MCF 10A (cell line): Measurements from ENCODE around the gene GRIN2B. TPM values are rescaled to one million over a fixed set of nuclear protein-coding genes. Genes with fewer than 3 reads are reported as not detected.

ENCODE experiments used
- BruUV-seq: library from RNA; stranded (reverse); fragments of 400-500 nt; replicated peaks from 2 replicates; lab custom pipeline; 2021; lab: Mats Ljungman, UMichigan
- CTCF ChIA-PET: fragments of 300-600 bp; sonication (Branson Sonifier 250); formaldehyde crosslinking; extraction: SDS; loops from one replicate; lab custom pipeline; 2021; ENCODE audit warnings: antibody characterized with exemption, inconsistent platforms; lab: Yijun Ruan, JAX
- POLR2A ChIA-PET: fragments of 300-600, 350-650 bp; sonication (Branson Sonifier 250); formaldehyde crosslinking; extraction: SDS; loops from one replicate; lab custom pipeline; 2020; ENCODE audit warnings: antibody characterized with exemption, inconsistent platforms; lab: Yijun Ruan, JAX
- DNase-seq: peaks from one replicate; pipeline ENCODE4 v3.0.0-alpha.2; 2018; ENCODE audit not compliant: unreplicated experiment
- H3K27ac Mint-ChIP-seq: one replicate; pipeline ENCODE4 v1.8.0; 2022; ENCODE audit warnings: mild to moderate bottlenecking, low read depth, mixed read lengths; ENCODE audit not compliant: unreplicated experiment
- H3K27me3 Mint-ChIP-seq: one replicate; pipeline ENCODE4 v1.8.0; 2022; ENCODE audit warnings: mixed read lengths; ENCODE audit not compliant: insufficient read depth, unreplicated experiment
- H3K36me3 Mint-ChIP-seq: one replicate; pipeline ENCODE4 v1.8.0; 2022; ENCODE audit warnings: mild to moderate bottlenecking, moderate library complexity, mixed read lengths; ENCODE audit not compliant: insufficient read depth, unreplicated experiment
- H3K4me1 Mint-ChIP-seq: one replicate; pipeline ENCODE4 v1.8.0; 2022; ENCODE audit warnings: mixed read lengths; ENCODE audit not compliant: insufficient read depth, unreplicated experiment
- H3K4me3 Mint-ChIP-seq: one replicate; pipeline ENCODE4 v1.8.0; 2022; ENCODE audit warnings: mild to moderate bottlenecking, moderate library complexity, mixed read lengths; ENCODE audit not compliant: unreplicated experiment
- H3K9me3 Mint-ChIP-seq: one replicate; pipeline ENCODE4 v1.8.0; 2022; ENCODE audit warnings: mixed read lengths; ENCODE audit not compliant: unreplicated experiment
- intact Hi-C: fragments of 100-400 bp; cut with micrococcal nuclease; formaldehyde crosslinking; loops from 2 replicates; pipeline ENCODE4 v1.14.1; 2022
- total RNA-seq: library from RNA; stranded (reverse); gene quantifications from 2 replicates; pipeline ENCODE4 v1.2.3, GENCODE V29; 2022
- TF ChIP-seq, protein P1 (sequence below): fragments of 200-600 bp; IDR thresholded peaks from one replicate; pipeline ENCODE4 v1.8.0; 2022; ENCODE audit warnings: antibody characterized with exemption, mild to moderate bottlenecking; ENCODE audit not compliant: unreplicated experiment

GRIN2B gene
- total RNA-seq, 1 experiment from 2014 or later, result not detected

DNA sequence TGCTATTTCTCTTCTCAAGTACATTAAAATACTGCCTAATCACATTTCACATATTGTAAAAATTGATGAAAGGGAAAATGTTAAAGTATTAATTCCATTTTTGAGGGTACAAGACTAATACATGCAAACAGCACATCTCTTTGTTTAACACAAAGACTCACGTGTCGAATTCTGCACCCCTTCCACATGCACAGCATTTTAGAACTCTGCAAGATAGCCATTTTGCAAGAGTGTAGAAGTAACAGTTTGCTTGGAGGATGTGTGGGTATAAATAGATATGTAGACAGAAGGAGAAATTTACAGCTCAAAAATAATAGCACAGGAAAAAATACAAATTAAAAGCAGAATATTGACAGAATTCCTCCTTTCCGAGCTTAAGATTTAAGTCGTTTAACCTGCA, 2.5 kb downstream of the GRIN2B start:
- Mint-ChIP-seq H3K27me3 (peaks cover 16% of the 10 kb centered on the region), H3K9me3 (peaks cover 26% of the 10 kb centered on the region), H3K27ac (no peak overlapping the region), H3K4me1 (no peaks in the 10 kb centered on the region), H3K36me3 (no peaks in the 10 kb centered on the region), H3K4me3 (no peak overlapping the region)
- intact Hi-C loops, result no loop called here
- TF ChIP-seq, protein P1, sequence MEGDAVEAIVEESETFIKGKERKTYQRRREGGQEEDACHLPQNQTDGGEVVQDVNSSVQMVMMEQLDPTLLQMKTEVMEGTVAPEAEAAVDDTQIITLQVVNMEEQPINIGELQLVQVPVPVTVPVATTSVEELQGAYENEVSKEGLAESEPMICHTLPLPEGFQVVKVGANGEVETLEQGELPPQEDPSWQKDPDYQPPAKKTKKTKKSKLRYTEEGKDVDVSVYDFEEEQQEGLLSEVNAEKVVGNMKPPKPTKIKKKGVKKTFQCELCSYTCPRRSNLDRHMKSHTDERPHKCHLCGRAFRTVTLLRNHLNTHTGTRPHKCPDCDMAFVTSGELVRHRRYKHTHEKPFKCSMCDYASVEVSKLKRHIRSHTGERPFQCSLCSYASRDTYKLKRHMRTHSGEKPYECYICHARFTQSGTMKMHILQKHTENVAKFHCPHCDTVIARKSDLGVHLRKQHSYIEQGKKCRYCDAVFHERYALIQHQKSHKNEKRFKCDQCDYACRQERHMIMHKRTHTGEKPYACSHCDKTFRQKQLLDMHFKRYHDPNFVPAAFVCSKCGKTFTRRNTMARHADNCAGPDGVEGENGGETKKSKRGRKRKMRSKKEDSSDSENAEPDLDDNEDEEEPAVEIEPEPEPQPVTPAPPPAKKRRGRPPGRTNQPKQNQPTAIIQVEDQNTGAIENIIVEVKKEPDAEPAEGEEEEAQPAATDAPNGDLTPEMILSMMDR, result no peak
- DNase-seq, result no peak
- CTCF ChIA-PET, result interaction anchor here (0.6 to 0.9 kb wide), 2 partner anchors 95 to 239 kb away, joined by 3 to 4 read pairs; no protein-coding TSS in a partner anchor
- no TSS peak for BruUV-seq
- POLR2A ChIA-PET, result no interaction called here

DNA sequence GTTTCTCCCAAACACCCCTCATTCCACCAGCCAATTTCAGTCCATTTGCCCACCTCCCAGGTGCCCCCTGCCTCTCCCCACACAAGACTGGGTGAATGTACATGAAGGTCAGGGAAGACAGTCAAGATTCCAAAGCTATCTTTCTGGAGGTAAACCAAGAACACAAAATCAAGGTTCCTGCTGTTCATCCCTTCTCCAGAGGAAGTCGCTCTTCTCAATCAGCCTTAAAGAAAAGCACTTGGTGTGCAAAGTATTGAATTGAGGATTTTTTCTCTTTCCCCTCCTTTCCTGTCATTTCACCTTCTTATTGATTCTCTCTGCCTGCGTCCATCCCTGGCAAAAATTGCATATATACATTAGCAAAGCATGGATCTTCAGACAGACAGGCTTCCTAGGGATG, 4.5 kb downstream of the GRIN2B start:
- peaks cover 16% of the 10 kb centered on the region for H3K27me3 Mint-ChIP-seq
- TF ChIP-seq, protein P1, result no peak
- H3K9me3 Mint-ChIP-seq, result peaks cover 18% of the 10 kb centered on the region
- intact Hi-C loops, result no loop called here
- no peak overlapping the region for H3K4me3 Mint-ChIP-seq
- no peak overlapping the region for H3K27ac Mint-ChIP-seq
- no peaks in the 10 kb centered on the region for H3K36me3 Mint-ChIP-seq
- H3K4me1 Mint-ChIP-seq, result no peaks in the 10 kb centered on the region
- DNase-seq, result no peak
- CTCF ChIA-PET, result interaction anchor here (0.6 to 1.4 kb wide), 3 partner anchors 191 to 1649 kb away, joined by 3 to 5 read pairs (median 4); no protein-coding TSS in a partner anchor
- POLR2A ChIA-PET, result no interaction called here
- no TSS peak for BruUV-seq

DNA sequence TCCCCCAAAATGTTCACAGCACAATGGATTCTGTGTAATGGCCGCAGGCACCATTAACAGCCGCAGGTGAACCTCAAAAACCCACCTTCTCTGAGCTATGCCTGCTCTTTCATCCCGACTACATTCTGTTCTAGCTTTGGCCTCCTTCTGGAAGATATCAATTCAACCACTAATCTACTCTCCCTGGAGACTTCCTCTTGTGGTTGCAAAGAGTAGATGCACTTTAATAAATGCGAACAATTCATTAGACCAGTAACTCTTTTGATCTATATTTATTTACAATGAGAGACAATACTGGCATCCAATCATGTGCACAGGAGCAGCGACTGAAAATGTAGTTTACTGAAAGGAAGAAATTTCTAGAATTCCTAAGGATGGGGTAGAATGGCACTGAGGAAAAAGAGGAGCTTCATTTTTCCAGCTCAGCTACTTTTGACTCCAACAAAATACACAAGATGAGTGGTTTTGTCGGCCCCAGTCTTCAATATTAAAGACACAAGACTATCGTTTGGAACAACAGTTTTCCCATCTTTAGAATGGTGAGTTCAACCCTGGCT, 5.3 kb downstream of the GRIN2B start:
- CTCF ChIA-PET, result interaction anchor here (0.6 to 1.4 kb wide), 4 partner anchors 8 to 698 kb away, joined by 3 to 5 read pairs (median 4); no protein-coding TSS in a partner anchor
- TF ChIP-seq, protein P1, result no peak
- peaks cover 18% of the 10 kb centered on the region for H3K9me3 Mint-ChIP-seq
- H3K27me3 Mint-ChIP-seq, result peaks cover 16% of the 10 kb centered on the region
- H3K36me3 Mint-ChIP-seq, result no peaks in the 10 kb centered on the region
- intact Hi-C loops, result no loop called here
- H3K27ac Mint-ChIP-seq, result no peak overlapping the region
- no peak for DNase-seq
- no TSS peak for BruUV-seq
- POLR2A ChIA-PET, result no interaction called here
- no peak overlapping the region for H3K4me3 Mint-ChIP-seq
- no peaks in the 10 kb centered on the region for H3K4me1 Mint-ChIP-seq

DNA sequence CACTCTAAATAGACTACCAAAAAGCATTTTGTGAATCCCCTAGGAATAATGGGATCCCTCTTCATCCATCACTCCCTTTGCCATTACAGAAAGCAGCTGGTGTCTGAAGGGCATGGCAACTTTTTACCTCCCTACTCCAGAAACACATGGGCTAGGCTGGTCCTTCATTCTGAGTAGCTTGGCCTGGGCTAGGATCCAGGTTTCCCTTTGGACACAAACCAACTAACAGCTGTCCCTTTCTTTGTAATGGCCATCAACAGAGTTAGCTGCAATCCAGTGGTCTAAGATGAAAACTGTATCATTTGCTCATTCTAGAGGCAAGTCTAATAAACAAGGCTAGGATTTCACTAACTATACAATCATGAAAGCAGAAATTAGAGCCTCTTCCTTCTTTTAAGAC, 7.4 kb downstream of the GRIN2B start:
- CTCF ChIA-PET, result no interaction called here
- intact Hi-C loops, result no loop called here
- TF ChIP-seq, protein P1, result no peak
- H3K9me3 Mint-ChIP-seq, result peaks cover 18% of the 10 kb centered on the region
- no peak overlapping the region for H3K4me3 Mint-ChIP-seq
- no peaks in the 10 kb centered on the region for H3K4me1 Mint-ChIP-seq
- DNase-seq, result no peak
- H3K27ac Mint-ChIP-seq, result no peak overlapping the region
- POLR2A ChIA-PET, result no interaction called here
- H3K27me3 Mint-ChIP-seq, result peaks cover 6% of the 10 kb centered on the region
- H3K36me3 Mint-ChIP-seq, result no peaks in the 10 kb centered on the region
- BruUV-seq, result no TSS peak
